ENCODE data around the gene SEPSECS. TPM values are rescaled to one million over a fixed set of nuclear protein-coding genes. Genes with fewer than 3 reads are reported as not detected.

The SEPSECS gene
- total RNA-seq, 1 donor from 2014 or later: 8.7 TPM

DNA sequence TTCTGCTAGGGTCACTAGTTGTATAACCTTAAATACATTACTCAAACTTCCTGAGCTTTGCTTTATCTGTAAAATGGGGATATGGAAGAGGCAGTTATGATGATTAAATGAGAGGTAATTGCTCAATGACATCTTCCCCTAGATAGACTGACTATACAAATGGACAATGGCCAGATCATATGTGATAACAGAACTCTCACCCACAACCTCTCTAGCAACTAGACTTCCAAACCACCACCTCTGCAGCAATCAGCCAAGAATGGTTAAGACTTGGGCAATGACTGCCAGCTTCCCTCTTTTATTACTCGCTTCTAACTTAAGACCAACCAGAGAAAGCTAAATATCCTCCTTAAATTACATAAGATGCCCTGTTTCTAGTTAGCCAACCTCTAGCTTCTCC is 2.9 kb upstream of the SEPSECS start:
- peak overlapping the region; percentile 9 for H3K4me3 Mint-ChIP-seq
- no peak for DNase-seq (ENCODE audit: extremely low spot score, unreplicated experiment)
- TF ChIP-seq, protein P1, sequence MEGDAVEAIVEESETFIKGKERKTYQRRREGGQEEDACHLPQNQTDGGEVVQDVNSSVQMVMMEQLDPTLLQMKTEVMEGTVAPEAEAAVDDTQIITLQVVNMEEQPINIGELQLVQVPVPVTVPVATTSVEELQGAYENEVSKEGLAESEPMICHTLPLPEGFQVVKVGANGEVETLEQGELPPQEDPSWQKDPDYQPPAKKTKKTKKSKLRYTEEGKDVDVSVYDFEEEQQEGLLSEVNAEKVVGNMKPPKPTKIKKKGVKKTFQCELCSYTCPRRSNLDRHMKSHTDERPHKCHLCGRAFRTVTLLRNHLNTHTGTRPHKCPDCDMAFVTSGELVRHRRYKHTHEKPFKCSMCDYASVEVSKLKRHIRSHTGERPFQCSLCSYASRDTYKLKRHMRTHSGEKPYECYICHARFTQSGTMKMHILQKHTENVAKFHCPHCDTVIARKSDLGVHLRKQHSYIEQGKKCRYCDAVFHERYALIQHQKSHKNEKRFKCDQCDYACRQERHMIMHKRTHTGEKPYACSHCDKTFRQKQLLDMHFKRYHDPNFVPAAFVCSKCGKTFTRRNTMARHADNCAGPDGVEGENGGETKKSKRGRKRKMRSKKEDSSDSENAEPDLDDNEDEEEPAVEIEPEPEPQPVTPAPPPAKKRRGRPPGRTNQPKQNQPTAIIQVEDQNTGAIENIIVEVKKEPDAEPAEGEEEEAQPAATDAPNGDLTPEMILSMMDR (conservative IDR thresholded peaks at IDR 0.05): no peak
- H3K36me3 Mint-ChIP-seq: peaks cover 14% of the 10 kb centered on the region
- no peaks in the 10 kb centered on the region for H3K9me3 Mint-ChIP-seq
- no peak overlapping the region for H3K27ac Mint-ChIP-seq
- peaks cover 26% of the 10 kb centered on the region for H3K4me1 Mint-ChIP-seq (ENCODE audit: unreplicated experiment)
- no peaks in the 10 kb centered on the region for H3K27me3 Mint-ChIP-seq

- Mint-ChIP-seq H3K4me3 (no peak overlapping the region), H3K36me3 (peaks cover 11% of the 10 kb centered on the region), H3K27me3 (no peaks in the 10 kb centered on the region), H3K27ac (no peak overlapping the region), H3K4me1 (ENCODE audit: unreplicated experiment) (peaks cover 26% of the 10 kb centered on the region), H3K9me3 (no peaks in the 10 kb centered on the region)
- no peak for DNase-seq (ENCODE audit: extremely low spot score, unreplicated experiment)
- TF ChIP-seq, protein P1 (conservative IDR thresholded peaks at IDR 0.05): no peak
Measured at GRCh38 chr4:25162566-25162965, 2.3 kb upstream of the SEPSECS start.

DNA sequence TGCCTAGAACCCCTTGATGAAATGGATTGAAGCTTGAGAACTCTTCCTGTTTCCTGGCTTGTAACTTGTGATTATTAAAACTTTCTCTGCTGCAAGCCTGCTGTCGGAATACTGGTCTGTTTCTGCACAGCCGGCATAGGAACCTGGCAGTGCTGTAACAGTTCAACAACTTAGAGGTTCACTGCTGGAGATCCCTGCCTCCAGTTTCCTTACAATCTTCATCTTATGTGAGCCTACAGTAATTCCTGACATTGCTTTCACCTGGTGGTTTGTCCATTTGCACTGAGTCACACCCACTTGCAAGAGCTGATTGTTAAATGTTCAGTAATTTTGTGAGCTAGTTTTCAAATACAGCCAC is 1.3 kb upstream of the SEPSECS start:
- Mint-ChIP-seq H3K27me3 (no peaks in the 10 kb centered on the region), H3K36me3 (peaks cover 7% of the 10 kb centered on the region), H3K4me3 (peak overlapping the region; percentile 93), H3K4me1 (ENCODE audit: unreplicated experiment) (peaks cover 26% of the 10 kb centered on the region), H3K9me3 (no peaks in the 10 kb centered on the region), H3K27ac (peak overlapping the region; percentile 97)
- TF ChIP-seq, protein P1 (conservative IDR thresholded peaks at IDR 0.05): no peak
- DNase-seq (ENCODE audit: extremely low spot score, unreplicated experiment): no peak

GRCh38 chr4:25160714-25161592 is 704 bp upstream of the SEPSECS start:
- DNase-seq (ENCODE audit: extremely low spot score, unreplicated experiment): no peak
- peak overlapping the region; percentile 93 for H3K4me3 Mint-ChIP-seq
- H3K9me3 Mint-ChIP-seq: no peaks in the 10 kb centered on the region

DNA sequence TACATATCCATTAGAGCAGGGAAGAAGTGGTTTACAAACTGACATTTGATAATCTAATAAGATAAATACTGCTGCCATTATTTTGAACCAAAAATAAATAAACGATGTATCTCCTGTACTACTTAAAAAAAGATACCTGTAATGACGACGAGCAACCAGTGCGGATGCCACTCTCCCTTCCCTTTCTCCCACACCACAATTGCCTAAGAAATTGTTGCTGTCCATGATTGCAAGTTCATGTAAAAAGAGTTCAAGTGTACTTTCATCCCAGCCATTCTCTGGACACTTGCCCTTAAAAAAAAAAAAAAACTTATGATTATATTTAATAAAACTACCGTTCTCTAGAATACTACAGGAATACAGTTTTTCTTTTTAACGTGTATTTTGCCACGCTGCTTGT is 1.4 kb downstream of the SEPSECS start:
- no peak for DNase-seq (ENCODE audit: extremely low spot score, unreplicated experiment)
- Mint-ChIP-seq H3K27ac (peak overlapping the region; percentile 97), H3K9me3 (no peaks in the 10 kb centered on the region), H3K36me3 (no peaks in the 10 kb centered on the region), H3K27me3 (no peaks in the 10 kb centered on the region), H3K4me3 (peak overlapping the region; percentile 93), H3K4me1 (ENCODE audit: unreplicated experiment) (peaks cover 26% of the 10 kb centered on the region)
- TF ChIP-seq, protein P1 (conservative IDR thresholded peaks at IDR 0.05): no peak

More at GRCh38 chr4:25160714-25161592, 704 bp upstream of the SEPSECS start:
- TF ChIP-seq, protein P1 (conservative IDR thresholded peaks at IDR 0.05): no peak
- peaks cover 26% of the 10 kb centered on the region for H3K4me1 Mint-ChIP-seq (ENCODE audit: unreplicated experiment)
- H3K36me3 Mint-ChIP-seq: peaks cover under 1% of the 10 kb centered on the region
- no peaks in the 10 kb centered on the region for H3K27me3 Mint-ChIP-seq
- peak overlapping the region; percentile 97 for H3K27ac Mint-ChIP-seq
